ENCODE data around the gene HNRNPAB.

The HNRNPAB gene

GRCh38 chr5:178203670-178204181, 607 bp upstream of the HNRNPAB start:
- Histone ChIP-seq H3K36me3 (ENCODE audit: insufficient read depth, low read length) (peaks cover 34% of the 10 kb centered on the region), H3K4me3 (ENCODE audit: low read length, poor library complexity, severe bottlenecking) (peak overlapping the region; percentile 90), H3K79me2 (ENCODE audit: insufficient read depth, low read length) (peaks cover 54% of the 10 kb centered on the region), H3K9ac (ENCODE audit: low read depth, low read length, poor library complexity, severe bottlenecking) (peak overlapping the region; percentile 86), H2AFZ (ENCODE audit: low read length) (peak overlapping the region; percentile 73; the same call in 1 of the 2 replicates), H3K4me1 (ENCODE audit: insufficient read depth, low read length, poor library complexity, severe bottlenecking) (peaks cover 9% of the 10 kb centered on the region), H3K4me2 (ENCODE audit: low read depth, low read length, poor library complexity, severe bottlenecking) (peak overlapping the region; percentile 65), H3K9me3 (ENCODE audit: insufficient read depth, low read depth, low read length) (no peaks in the 10 kb centered on the region), H3K9me2 (replicated peaks; ENCODE audit: low read depth, low read length) (no peaks in the 10 kb centered on the region), H3F3A (ENCODE audit: low read depth) (no peaks in the 10 kb centered on the region), H3K27me3 (ENCODE audit: insufficient read depth, low read length, poor library complexity, severe bottlenecking) (no peaks in the 10 kb centered on the region), H4K20me1 (ENCODE audit: insufficient read depth, low read length, poor library complexity, severe bottlenecking) (peaks cover 35% of the 10 kb centered on the region)
- TF ChIP-seq EZH2phosphoT487 (IDR thresholded peaks at IDR 0.05; ENCODE audit: borderline replicate concordance), result no peak
- no peak for TF ChIP-seq CTCF (conservative IDR thresholded peaks at IDR 0.05; ENCODE audit: low read length)

DNA sequence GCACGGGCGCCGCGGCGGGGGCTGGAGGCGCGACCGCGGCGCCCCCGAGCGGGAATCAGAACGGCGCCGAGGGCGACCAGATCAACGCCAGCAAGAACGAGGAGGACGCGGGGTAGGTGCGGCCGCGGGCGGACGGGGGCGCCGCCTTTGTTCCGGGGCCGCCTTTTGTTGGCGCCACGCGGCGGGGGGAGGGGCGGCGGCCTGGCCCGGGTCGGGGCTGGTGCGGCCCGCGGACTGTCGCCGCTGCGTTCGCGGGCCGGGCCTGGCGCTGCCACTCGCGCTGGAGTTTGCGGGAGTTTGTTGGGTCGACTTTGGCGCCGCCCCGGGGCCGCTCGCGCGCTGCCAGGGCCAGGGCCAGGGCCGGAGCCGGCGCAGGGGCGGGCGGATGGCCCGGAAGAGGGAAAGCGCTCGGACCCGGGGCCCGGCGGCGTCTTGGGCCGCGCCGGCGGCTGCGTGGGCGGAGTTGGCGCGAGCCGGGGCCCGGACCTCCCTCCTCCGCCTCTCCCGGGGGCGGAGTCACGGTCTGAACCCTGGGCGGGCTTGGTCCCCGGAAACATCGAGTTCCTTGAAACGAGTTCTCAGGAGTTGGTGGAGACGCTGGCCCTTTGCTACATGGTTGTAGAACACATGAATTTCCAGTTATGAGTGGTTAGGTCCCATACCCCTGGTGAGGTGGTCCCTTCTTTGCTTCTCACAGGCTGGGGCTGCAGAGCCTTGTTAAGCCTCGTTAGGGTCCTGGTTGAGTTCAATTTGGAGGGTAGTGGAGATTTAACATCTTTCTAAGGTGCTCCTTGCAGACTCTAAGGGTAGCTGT, 809 bp downstream of the HNRNPAB start:
- Histone ChIP-seq H3K79me2 (ENCODE audit: insufficient read depth, low read length) (peaks cover 68% of the 10 kb centered on the region), H3K4me3 (ENCODE audit: low read length, poor library complexity, severe bottlenecking) (peak overlapping the region; percentile 90), H3K36me3 (ENCODE audit: insufficient read depth, low read length) (peaks cover 48% of the 10 kb centered on the region), H3K4me2 (ENCODE audit: low read depth, low read length, poor library complexity, severe bottlenecking) (peak overlapping the region; percentile 98), H4K20me1 (ENCODE audit: insufficient read depth, low read length, poor library complexity, severe bottlenecking) (peaks cover 48% of the 10 kb centered on the region), H3K9me2 (replicated peaks; ENCODE audit: low read depth, low read length) (no peaks in the 10 kb centered on the region), H3K9ac (ENCODE audit: low read depth, low read length, poor library complexity, severe bottlenecking) (peak overlapping the region; percentile 86), H2AFZ (ENCODE audit: low read length) (no peak overlapping the region), H3F3A (ENCODE audit: low read depth) (no peaks in the 10 kb centered on the region), H3K9me3 (ENCODE audit: insufficient read depth, low read depth, low read length) (no peaks in the 10 kb centered on the region), H3K27me3 (ENCODE audit: insufficient read depth, low read length, poor library complexity, severe bottlenecking) (no peaks in the 10 kb centered on the region), H3K4me1 (ENCODE audit: insufficient read depth, low read length, poor library complexity, severe bottlenecking) (peaks cover 13% of the 10 kb centered on the region)
- TF ChIP-seq EZH2phosphoT487 (IDR thresholded peaks at IDR 0.05; ENCODE audit: borderline replicate concordance) (no peak), CTCF (conservative IDR thresholded peaks at IDR 0.05; ENCODE audit: low read length) (no peak)

GRCh38 chr5:178205749-178206047, 1.4 kb downstream of the HNRNPAB start:
- peak overlapping the region; percentile 90 for H3K4me3 ChIP-seq (ENCODE audit: low read length, poor library complexity, severe bottlenecking)
- H3K4me1 ChIP-seq (ENCODE audit: insufficient read depth, low read length, poor library complexity, severe bottlenecking), result peaks cover 13% of the 10 kb centered on the region
- H3K27me3 ChIP-seq (ENCODE audit: insufficient read depth, low read length, poor library complexity, severe bottlenecking), result no peaks in the 10 kb centered on the region
- no peaks in the 10 kb centered on the region for H3K9me2 ChIP-seq (replicated peaks; ENCODE audit: low read depth, low read length)
- H4K20me1 ChIP-seq (ENCODE audit: insufficient read depth, low read length, poor library complexity, severe bottlenecking), result peaks cover 53% of the 10 kb centered on the region
- H3K9ac ChIP-seq (ENCODE audit: low read depth, low read length, poor library complexity, severe bottlenecking), result peak overlapping the region; percentile 86
- no peaks in the 10 kb centered on the region for H3F3A ChIP-seq (ENCODE audit: low read depth)
- peaks cover 53% of the 10 kb centered on the region for H3K36me3 ChIP-seq (ENCODE audit: insufficient read depth, low read length)
- no peaks in the 10 kb centered on the region for H3K9me3 ChIP-seq (ENCODE audit: insufficient read depth, low read depth, low read length)
- TF ChIP-seq CTCF (conservative IDR thresholded peaks at IDR 0.05; ENCODE audit: low read length) (no peak), EZH2phosphoT487 (IDR thresholded peaks at IDR 0.05; ENCODE audit: borderline replicate concordance) (no peak)
- peaks cover 73% of the 10 kb centered on the region for H3K79me2 ChIP-seq (ENCODE audit: insufficient read depth, low read length)
- H2AFZ ChIP-seq (ENCODE audit: low read length), result no peak overlapping the region
- peak overlapping the region; percentile 98 for H3K4me2 ChIP-seq (ENCODE audit: low read depth, low read length, poor library complexity, severe bottlenecking)
